ENCODE data around the gene TEX48.

TEX48 gene

GRCh38 chr9:114717908-114718486, 36.0 kb upstream of the TEX48 start:
- no peak overlapping the region for H2BK120ac ChIP-seq (ENCODE audit: insufficient read depth, low read length, poor library complexity)
- no peak overlapping the region for H4K91ac ChIP-seq (ENCODE audit: low read depth, low read length)
- H4K12ac ChIP-seq (ENCODE audit: low read depth, low read length): no peak overlapping the region
- no peak for DNase-seq
- no peak overlapping the region for H4K8ac ChIP-seq (ENCODE audit: low read depth, low read length)
- no peaks in the 10 kb centered on the region for H3K36me3 ChIP-seq (ENCODE audit: control insufficient read depth in 1 of 2, insufficient read depth in 2 of 2, low read length in 2 of 2)
- no peak overlapping the region for H2AFZ ChIP-seq (ENCODE audit: insufficient read depth, low read length, poor library complexity)
- no peaks in the 10 kb centered on the region for H3K4me1 ChIP-seq (ENCODE audit: control insufficient read depth in 1 of 2, insufficient read depth in 2 of 2, low read length in 2 of 2)
- no peak overlapping the region for H3K23ac ChIP-seq (ENCODE audit: low read length)
- no peaks in the 10 kb centered on the region for H3K79me2 ChIP-seq (ENCODE audit: control insufficient read depth, insufficient read depth, low read length, poor library complexity)
- no peak overlapping the region for H2BK12ac ChIP-seq (ENCODE audit: low read length)
- no peak overlapping the region for H3K18ac ChIP-seq (ENCODE audit: low read length)
- no peak overlapping the region for H2AK5ac ChIP-seq (ENCODE audit: low read length)
- no peaks in the 10 kb centered on the region for H3K27me3 ChIP-seq (ENCODE audit: insufficient read depth, low read length)
- H3K4me2 ChIP-seq (ENCODE audit: low read length): no peak overlapping the region
- no peaks in the 10 kb centered on the region for H3K79me1 ChIP-seq (ENCODE audit: low read length)
- H2BK5ac ChIP-seq (ENCODE audit: low read depth, low read length, poor library complexity): no peak overlapping the region
- no CpG with 5 or more reads among the region's 3 CpGs for WGBS (ENCODE audit: extremely low coverage, insufficient coverage, insufficient read length)
- no peak overlapping the region for H3K27ac ChIP-seq (ENCODE audit: low read depth, low read length)
- no peaks in the 10 kb centered on the region for H3K9me3 ChIP-seq (ENCODE audit: insufficient read depth, low read depth, low read length)
- no peak overlapping the region for H3K14ac ChIP-seq (ENCODE audit: low read length)
- no peak overlapping the region for H3K4me3 ChIP-seq (ENCODE audit: low read depth, low read length)
- H3K4ac ChIP-seq (ENCODE audit: low read depth, low read length): no peak overlapping the region
- no peak overlapping the region for H3K9ac ChIP-seq (ENCODE audit: low read length)

DNA sequence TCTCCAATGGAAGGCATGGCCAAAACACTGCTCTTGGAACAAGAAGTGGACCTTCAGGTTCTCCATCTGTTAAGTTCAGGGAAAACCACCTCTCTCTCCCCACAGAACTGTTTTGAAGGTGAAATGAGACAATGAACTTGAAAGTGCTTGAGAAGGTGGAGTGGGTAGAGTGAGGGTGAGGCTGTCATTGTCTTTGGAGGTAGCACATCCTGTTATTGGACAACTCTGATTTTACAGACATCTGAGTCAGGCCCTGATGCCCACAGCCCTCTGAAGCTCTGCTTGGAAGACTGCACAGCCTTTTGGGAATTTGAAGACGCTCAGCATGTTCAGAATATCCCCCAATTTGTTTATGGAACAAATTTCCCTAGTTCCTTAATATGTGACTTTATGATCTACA, 27.6 kb upstream of the TEX48 start:
- no peak overlapping the region for H3K14ac ChIP-seq (ENCODE audit: low read length)
- H4K91ac ChIP-seq (ENCODE audit: low read depth, low read length): no peak overlapping the region
- H4K12ac ChIP-seq (ENCODE audit: low read depth, low read length): no peak overlapping the region
- no peak overlapping the region for H3K9ac ChIP-seq (ENCODE audit: low read length)
- no peak overlapping the region for H2AK5ac ChIP-seq (ENCODE audit: low read length)
- DNase-seq: no peak
- no peaks in the 10 kb centered on the region for H3K27me3 ChIP-seq (ENCODE audit: insufficient read depth, low read length)
- H3K4me3 ChIP-seq (ENCODE audit: low read depth, low read length): no peak overlapping the region
- H2BK12ac ChIP-seq (ENCODE audit: low read length): no peak overlapping the region
- no peak overlapping the region for H2AFZ ChIP-seq (ENCODE audit: insufficient read depth, low read length, poor library complexity)
- no peak overlapping the region for H3K4ac ChIP-seq (ENCODE audit: low read depth, low read length)
- no peak overlapping the region for H4K8ac ChIP-seq (ENCODE audit: low read depth, low read length)
- no peak overlapping the region for H3K4me2 ChIP-seq (ENCODE audit: low read length)
- WGBS (ENCODE audit: extremely low coverage, insufficient coverage, insufficient read length): no CpG with 5 or more reads among the region's 1 CpG
- H3K36me3 ChIP-seq (ENCODE audit: control insufficient read depth in 1 of 2, insufficient read depth in 2 of 2, low read length in 2 of 2): no peaks in the 10 kb centered on the region
- no peaks in the 10 kb centered on the region for H3K4me1 ChIP-seq (ENCODE audit: control insufficient read depth in 1 of 2, insufficient read depth in 2 of 2, low read length in 2 of 2)
- no peak overlapping the region for H3K18ac ChIP-seq (ENCODE audit: low read length)
- H3K9me3 ChIP-seq (ENCODE audit: insufficient read depth, low read depth, low read length): no peaks in the 10 kb centered on the region
- H3K79me1 ChIP-seq (ENCODE audit: low read length): no peaks in the 10 kb centered on the region
- no peak overlapping the region for H3K27ac ChIP-seq (ENCODE audit: low read depth, low read length)
- H2BK5ac ChIP-seq (ENCODE audit: low read depth, low read length, poor library complexity): no peak overlapping the region
- H3K23ac ChIP-seq (ENCODE audit: low read length): no peak overlapping the region
- no peak overlapping the region for H2BK120ac ChIP-seq (ENCODE audit: insufficient read depth, low read length, poor library complexity)
- H3K79me2 ChIP-seq (ENCODE audit: control insufficient read depth, insufficient read depth, low read length, poor library complexity): no peaks in the 10 kb centered on the region

DNA sequence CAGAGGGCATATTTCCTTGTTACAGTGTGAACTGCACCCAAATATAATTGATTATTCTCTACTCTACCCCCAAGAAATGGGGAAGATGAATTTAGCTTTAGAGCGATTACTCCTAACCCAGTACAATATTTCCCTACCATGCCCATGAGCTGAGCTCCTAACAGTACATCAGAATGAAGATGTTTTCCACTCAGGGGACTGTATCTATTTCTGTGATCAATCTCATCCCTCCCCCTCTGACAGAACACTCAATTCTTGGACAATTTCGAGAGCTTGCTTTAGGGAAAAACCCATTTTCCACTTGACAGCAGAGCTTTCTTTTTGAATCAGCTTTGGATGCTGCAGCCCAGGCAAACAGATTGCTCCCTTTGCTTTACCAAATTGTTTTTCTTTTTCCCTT, 24.7 kb upstream of the TEX48 start:
- Histone ChIP-seq H3K14ac (ENCODE audit: low read length) (no peak overlapping the region), H4K91ac (ENCODE audit: low read depth, low read length) (no peak overlapping the region), H2BK120ac (ENCODE audit: insufficient read depth, low read length, poor library complexity) (no peak overlapping the region), H4K12ac (ENCODE audit: low read depth, low read length) (no peak overlapping the region), H3K23ac (ENCODE audit: low read length) (no peak overlapping the region), H2BK5ac (ENCODE audit: low read depth, low read length, poor library complexity) (no peak overlapping the region), H3K4me1 (ENCODE audit: control insufficient read depth in 1 of 2, insufficient read depth in 2 of 2, low read length in 2 of 2) (no peaks in the 10 kb centered on the region), H3K36me3 (ENCODE audit: control insufficient read depth in 1 of 2, insufficient read depth in 2 of 2, low read length in 2 of 2) (no peaks in the 10 kb centered on the region), H2AK5ac (ENCODE audit: low read length) (no peak overlapping the region), H3K27ac (ENCODE audit: low read depth, low read length) (no peak overlapping the region), H3K79me1 (ENCODE audit: low read length) (no peaks in the 10 kb centered on the region), H2AFZ (ENCODE audit: insufficient read depth, low read length, poor library complexity) (no peak overlapping the region), H3K18ac (ENCODE audit: low read length) (no peak overlapping the region), H2BK12ac (ENCODE audit: low read length) (no peak overlapping the region), H3K79me2 (ENCODE audit: control insufficient read depth, insufficient read depth, low read length, poor library complexity) (no peaks in the 10 kb centered on the region), H3K27me3 (ENCODE audit: insufficient read depth, low read length) (no peaks in the 10 kb centered on the region), H4K8ac (ENCODE audit: low read depth, low read length) (no peak overlapping the region), H3K4me3 (ENCODE audit: low read depth, low read length) (no peak overlapping the region), H3K4me2 (ENCODE audit: low read length) (no peak overlapping the region), H3K9me3 (ENCODE audit: insufficient read depth, low read depth, low read length) (peaks cover 2% of the 10 kb centered on the region), H3K4ac (ENCODE audit: low read depth, low read length) (no peak overlapping the region), H3K9ac (ENCODE audit: low read length) (no peak overlapping the region)
- no peak for DNase-seq
- WGBS (ENCODE audit: extremely low coverage, insufficient coverage, insufficient read length): no CpG with 5 or more reads among the region's 2 CpGs

- Histone ChIP-seq H2BK12ac (ENCODE audit: low read length) (no peak overlapping the region), H3K9me3 (ENCODE audit: insufficient read depth, low read depth, low read length) (peaks cover 5% of the 10 kb centered on the region), H4K91ac (ENCODE audit: low read depth, low read length) (no peak overlapping the region), H3K36me3 (ENCODE audit: control insufficient read depth in 1 of 2, insufficient read depth in 2 of 2, low read length in 2 of 2) (no peaks in the 10 kb centered on the region), H4K12ac (ENCODE audit: low read depth, low read length) (no peak overlapping the region), H2BK120ac (ENCODE audit: insufficient read depth, low read length, poor library complexity) (no peak overlapping the region), H2BK5ac (ENCODE audit: low read depth, low read length, poor library complexity) (no peak overlapping the region), H3K4me1 (ENCODE audit: control insufficient read depth in 1 of 2, insufficient read depth in 2 of 2, low read length in 2 of 2) (no peaks in the 10 kb centered on the region), H3K4me3 (ENCODE audit: low read depth, low read length) (no peak overlapping the region), H3K27me3 (ENCODE audit: insufficient read depth, low read length) (peaks cover 2% of the 10 kb centered on the region), H2AFZ (ENCODE audit: insufficient read depth, low read length, poor library complexity) (no peak overlapping the region), H3K23ac (ENCODE audit: low read length) (no peak overlapping the region), H3K79me1 (ENCODE audit: low read length) (no peaks in the 10 kb centered on the region), H3K27ac (ENCODE audit: low read depth, low read length) (no peak overlapping the region), H3K79me2 (ENCODE audit: control insufficient read depth, insufficient read depth, low read length, poor library complexity) (no peaks in the 10 kb centered on the region), H3K4me2 (ENCODE audit: low read length) (no peak overlapping the region), H2AK5ac (ENCODE audit: low read length) (no peak overlapping the region), H4K8ac (ENCODE audit: low read depth, low read length) (no peak overlapping the region), H3K14ac (ENCODE audit: low read length) (no peak overlapping the region), H3K18ac (ENCODE audit: low read length) (no peak overlapping the region), H3K9ac (ENCODE audit: low read length) (no peak overlapping the region), H3K4ac (ENCODE audit: low read depth, low read length) (no peak overlapping the region)
- DNase-seq: no peak
Measured at GRCh38 chr9:114701988-114702387, 20.0 kb upstream of the TEX48 start.

All from trophoblast cell (in vitro differentiated cells and primary cell).